Spleen (tissue), 7 donors: ENCODE results near the gene ERC1.

Source experiments
- CTCF ChIP-seq, 11 experiments: fragments of 200-600 bp in 7 of 11; fragments of 450-650 bp in 4 of 11; sonication (generic) in 4 of 11; IDR thresholded peaks in 8 of 11; conservative IDR thresholded peaks in 3 of 11; 1 replicate in 7 of 11; 2 replicates in 4 of 11; pipeline versions ENCODE4 v1.4.0 to v1.8.0; 2016 to 2021; ENCODE audit warnings: antibody characterized with exemption in 11 of 11, inconsistent platforms in 4 of 11, mild to moderate bottlenecking in 1 of 11
- POLR2A ChIP-seq, 3 donors: fragments of 450-650 bp; IDR thresholded peaks; one replicate each; pipeline ENCODE4 v1.5.1; 2017; ENCODE audit warnings: antibody characterized with exemption in 3 of 3, mild to moderate bottlenecking in 1 of 3
- POLR2AphosphoS5 ChIP-seq, 3 donors: sonication (generic); formaldehyde crosslinking; IDR thresholded peaks; one replicate each; pipeline ENCODE4 v1.5.1; 2017; ENCODE audit warnings: antibody characterized with exemption in 3 of 3
- donor health status: DM: no; HTN: no; CAD: no; lungs with moderate emphysema.
- donor health status: DM: no; HTN: no; CAD: no.
- donor health status: DM: no; HTN: no; CAD: no.

GRCh38 chr12:1403417-1403816 is 412.4 kb downstream of the ERC1 start:
- TF ChIP-seq CTCF (IDR thresholded peaks at IDR 0.05 in 8 of 11, conservative IDR thresholded peaks at IDR 0.05 in 3 of 11) (no peak), POLR2A (IDR thresholded peaks at IDR 0.05) (no peak), POLR2AphosphoS5 (IDR thresholded peaks at IDR 0.05) (no peak)
